Activated CD4-positive, alpha-beta memory T cell treated with anti-CD3 and anti-CD28 coated beads, Interleukin-2, amount 10 ng/mL, durations not matched to agents 7 days and 5 days (primary cell): ENCODE data around the gene PIGH. TPM values are rescaled to one million over a fixed set of nuclear protein-coding genes. Genes with fewer than 3 reads are reported as not detected.
"Not testable (repeated sequence)": the region's sequence is repeated elsewhere in the genome, so short reads cannot be mapped to it uniquely, and the experiment has no call there.

ENCODE experiments used
- CTCF ChIA-PET: fragments of 350-600 bp; sonication (Branson Sonifier 250); formaldehyde crosslinking; loops from one replicate; lab custom pipeline; 2021; ENCODE audit warnings: antibody characterized with exemption, inconsistent platforms; lab: Charles Lee
- POLR2A ChIA-PET: fragments of 350-600 bp; sonication (Branson Sonifier 250); formaldehyde crosslinking; loops from one replicate; lab custom pipeline; 2021; ENCODE audit warnings: antibody characterized with exemption; lab: Charles Lee
- DNase-seq: peaks from one replicate; pipeline ENCODE4 v3.0.0-alpha.2; 2020
- H3K27ac Mint-ChIP-seq: one replicate; pipeline ENCODE4 v1.8.0; 2021; ENCODE audit warnings: mild to moderate bottlenecking, mixed read lengths
- H3K27me3 Mint-ChIP-seq: one replicate; pipeline ENCODE4 v1.8.0; 2021; ENCODE audit warnings: mixed read lengths
- H3K36me3 Mint-ChIP-seq: one replicate; pipeline ENCODE4 v1.8.0; 2021; ENCODE audit warnings: low read depth, mixed read lengths
- H3K4me1 Mint-ChIP-seq: one replicate; pipeline ENCODE4 v1.8.0; 2021; ENCODE audit warnings: mixed read lengths
- H3K4me3 Mint-ChIP-seq: one replicate; pipeline ENCODE4 v1.8.0; 2021; ENCODE audit warnings: mild to moderate bottlenecking, mixed read lengths
- H3K9me3 Mint-ChIP-seq: one replicate; pipeline ENCODE4 v1.8.0; 2021; ENCODE audit warnings: mixed read lengths
- total RNA-seq, 2 experiments: library from RNA; stranded (reverse); gene quantifications; one replicate each; pipeline ENCODE4 v1.2.3, GENCODE V29; 2021

Gene PIGH
- total RNA-seq, 2 experiments from 2014 or later = 15.7 to 16.4 TPM

DNA sequence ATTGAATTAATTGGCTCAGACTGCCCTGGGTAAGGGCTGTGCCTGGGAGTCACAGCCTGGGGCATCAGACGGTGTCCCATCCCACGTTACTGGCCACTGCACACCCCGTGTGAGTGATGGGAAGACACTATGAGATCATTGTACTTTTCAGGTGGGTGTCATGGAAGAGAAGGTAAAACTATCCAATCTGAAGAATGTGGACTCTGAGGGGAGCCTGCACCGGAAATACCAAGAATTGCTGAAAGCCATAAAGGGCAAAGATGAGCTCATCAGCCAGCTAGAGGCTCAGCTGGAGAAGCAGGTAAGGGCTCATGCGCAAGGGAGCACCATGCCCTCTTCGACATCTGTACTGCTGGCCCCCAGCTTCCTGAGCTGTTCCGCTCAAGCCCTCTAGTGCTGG, 43.0 kb downstream of the PIGH start:
- H3K4me3 Mint-ChIP-seq = no peak overlapping the region
- H3K27ac Mint-ChIP-seq = no peak overlapping the region
- DNase-seq = no peak
- ChIA-PET CTCF (interaction anchor here (0.7 to 1.5 kb wide), 2 partner anchors 14 to 130 kb away, joined by 3 to 7 read pairs; no protein-coding TSS in a partner anchor), POLR2A (no interaction called here)
- no peaks in the 10 kb centered on the region for H3K36me3 Mint-ChIP-seq
- no peaks in the 10 kb centered on the region for H3K4me1 Mint-ChIP-seq
- H3K9me3 Mint-ChIP-seq = no peaks in the 10 kb centered on the region
- peaks cover 11% of the 10 kb centered on the region for H3K27me3 Mint-ChIP-seq

DNA sequence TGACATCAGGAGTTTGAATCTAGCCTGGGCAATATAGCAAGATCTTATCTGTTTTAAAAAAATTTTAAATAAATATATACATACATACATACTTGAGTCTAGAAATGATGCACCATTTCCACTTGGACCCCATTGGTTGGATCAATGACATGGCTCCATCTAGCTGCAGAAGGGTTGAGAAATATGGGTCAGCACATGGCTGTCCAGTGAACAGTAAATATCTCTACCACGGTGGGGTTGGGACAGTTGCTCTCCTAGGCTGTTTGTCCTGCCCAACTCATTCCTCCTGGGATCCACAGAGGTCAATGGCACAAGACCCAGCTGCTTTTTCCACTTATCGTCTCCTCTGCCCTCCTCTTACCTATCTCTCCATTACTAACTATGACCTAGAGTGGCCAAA, 43.4 kb downstream of the PIGH start:
- POLR2A ChIA-PET = no interaction called here
- CTCF ChIA-PET = interaction anchor here (0.5 to 0.7 kb wide), 2 partner anchors 130 to 878 kb away, joined by 3 to 4 read pairs; no protein-coding TSS in a partner anchor
- no peak for DNase-seq
- peaks cover 13% of the 10 kb centered on the region for H3K27me3 Mint-ChIP-seq
- H3K36me3 Mint-ChIP-seq = no peaks in the 10 kb centered on the region
- H3K27ac Mint-ChIP-seq = no peak overlapping the region
- H3K9me3 Mint-ChIP-seq = no peaks in the 10 kb centered on the region
- no peaks in the 10 kb centered on the region for H3K4me1 Mint-ChIP-seq
- no peak overlapping the region for H3K4me3 Mint-ChIP-seq

DNA sequence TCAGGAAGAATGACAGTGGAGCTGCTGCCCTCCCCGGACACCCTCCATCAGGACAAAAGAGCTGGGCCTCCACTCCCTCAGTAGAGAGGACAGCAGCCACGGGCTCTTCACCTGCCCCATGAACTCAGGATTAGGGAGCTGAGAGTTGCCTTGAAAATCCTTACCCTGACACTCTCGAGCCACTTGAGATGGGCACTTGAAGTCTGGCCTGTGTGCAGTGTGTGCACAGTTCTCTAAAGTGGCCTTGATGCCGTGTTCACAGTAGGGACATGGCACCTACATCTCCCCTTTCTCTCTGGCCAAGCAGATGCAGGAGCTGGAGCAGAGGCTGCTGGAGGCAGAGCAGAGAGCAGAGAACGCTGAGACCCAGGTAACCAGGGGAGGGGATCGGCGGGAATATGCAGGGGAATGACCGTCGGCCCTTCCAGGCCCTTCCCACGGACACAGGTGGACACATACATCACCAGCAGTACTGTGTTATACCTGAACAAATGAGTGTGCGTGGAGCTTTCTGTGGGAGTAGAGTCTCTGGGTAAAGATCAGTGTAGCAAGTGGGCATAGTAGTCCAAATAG, 44.5 kb downstream of the PIGH start:
- no peak for DNase-seq
- H3K27ac Mint-ChIP-seq = no peak overlapping the region
- no peaks in the 10 kb centered on the region for H3K9me3 Mint-ChIP-seq
- H3K4me3 Mint-ChIP-seq = no peak overlapping the region
- CTCF ChIA-PET = interaction anchor here (0.6 to 0.7 kb wide), 2 partner anchors 24 to 129 kb away, joined by 3 to 4 read pairs; no protein-coding TSS in a partner anchor
- H3K36me3 Mint-ChIP-seq = no peaks in the 10 kb centered on the region
- no peaks in the 10 kb centered on the region for H3K4me1 Mint-ChIP-seq
- H3K27me3 Mint-ChIP-seq = peaks cover 13% of the 10 kb centered on the region
- POLR2A ChIA-PET = no interaction called here

DNA sequence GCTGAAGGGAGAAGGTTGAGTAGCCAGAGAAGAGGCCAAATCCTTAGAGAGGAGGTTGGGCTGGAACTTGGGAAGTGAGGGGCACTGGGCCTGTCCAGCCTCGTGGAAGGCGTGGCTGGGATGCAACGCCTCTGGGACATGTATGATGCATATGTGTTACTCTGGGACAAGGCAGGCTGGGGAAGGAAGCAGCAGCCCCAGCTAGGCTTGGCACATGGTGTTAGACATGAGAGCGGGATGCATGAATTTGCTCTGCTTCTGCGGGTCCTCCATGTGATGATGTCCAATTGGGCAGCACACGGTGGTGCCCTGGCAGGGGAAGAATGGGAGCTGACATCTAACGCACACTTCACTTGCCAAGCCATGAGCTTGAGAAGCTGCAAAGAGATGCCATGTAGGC, 45.7 kb downstream of the PIGH start:
- no peak for DNase-seq
- ChIA-PET POLR2A (no interaction called here), CTCF (no interaction called here)
- no peak overlapping the region for H3K4me3 Mint-ChIP-seq
- H3K36me3 Mint-ChIP-seq = no peaks in the 10 kb centered on the region
- H3K9me3 Mint-ChIP-seq = no peaks in the 10 kb centered on the region
- no peak overlapping the region for H3K27ac Mint-ChIP-seq
- H3K27me3 Mint-ChIP-seq = peaks cover 13% of the 10 kb centered on the region
- H3K4me1 Mint-ChIP-seq = no peaks in the 10 kb centered on the region

DNA sequence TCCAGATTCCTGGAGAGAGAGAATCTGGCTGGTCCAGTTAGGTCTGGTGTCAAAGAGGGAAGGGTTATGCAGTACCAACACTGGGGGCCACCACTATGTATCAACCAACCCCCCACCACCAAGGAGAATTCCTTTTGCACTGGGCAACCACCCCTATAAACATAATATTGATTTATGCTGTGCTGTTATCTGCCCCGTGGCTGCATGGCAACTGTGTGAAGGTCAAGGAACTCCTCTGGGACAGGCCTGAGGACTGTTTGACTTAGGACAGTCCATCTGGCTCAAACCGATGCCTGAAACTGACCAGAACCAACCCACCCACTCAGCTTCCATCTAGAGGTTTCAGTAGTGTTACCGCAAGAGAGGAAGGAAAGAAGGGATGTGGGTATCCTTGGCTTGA, 46.5 kb downstream of the PIGH start:
- H3K4me1 Mint-ChIP-seq = no peaks in the 10 kb centered on the region
- H3K9me3 Mint-ChIP-seq = no peaks in the 10 kb centered on the region
- H3K36me3 Mint-ChIP-seq = no peaks in the 10 kb centered on the region
- peaks cover 13% of the 10 kb centered on the region for H3K27me3 Mint-ChIP-seq
- no peak overlapping the region for H3K27ac Mint-ChIP-seq
- DNase-seq = no peak
- ChIA-PET CTCF (interaction anchor here (1.2 kb wide), 1 partner anchor 10 kb away, joined by 4 read pairs; no protein-coding TSS in a partner anchor), POLR2A (no interaction called here)
- H3K4me3 Mint-ChIP-seq = no peak overlapping the region

DNA sequence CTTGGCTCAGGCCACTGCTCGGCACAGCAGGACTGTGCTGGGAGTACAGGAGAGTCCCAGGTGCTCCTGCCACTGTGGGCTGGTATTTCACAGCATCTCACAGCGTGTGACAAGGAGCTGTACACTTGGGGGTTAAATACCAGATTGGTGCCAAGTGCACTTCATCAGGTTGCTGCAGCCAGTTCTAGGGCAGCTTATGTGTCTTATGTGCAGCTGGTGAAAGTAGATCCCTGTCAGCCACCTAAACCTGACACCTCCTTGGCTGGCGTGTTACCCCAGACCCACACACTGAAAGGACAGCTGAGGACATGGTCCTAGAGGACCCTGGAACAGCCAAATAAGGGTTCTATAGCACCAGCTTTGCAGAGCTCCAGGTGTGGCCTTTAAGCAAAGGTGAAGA, 48.1 kb downstream of the PIGH start:
- no peak overlapping the region for H3K27ac Mint-ChIP-seq

DNA sequence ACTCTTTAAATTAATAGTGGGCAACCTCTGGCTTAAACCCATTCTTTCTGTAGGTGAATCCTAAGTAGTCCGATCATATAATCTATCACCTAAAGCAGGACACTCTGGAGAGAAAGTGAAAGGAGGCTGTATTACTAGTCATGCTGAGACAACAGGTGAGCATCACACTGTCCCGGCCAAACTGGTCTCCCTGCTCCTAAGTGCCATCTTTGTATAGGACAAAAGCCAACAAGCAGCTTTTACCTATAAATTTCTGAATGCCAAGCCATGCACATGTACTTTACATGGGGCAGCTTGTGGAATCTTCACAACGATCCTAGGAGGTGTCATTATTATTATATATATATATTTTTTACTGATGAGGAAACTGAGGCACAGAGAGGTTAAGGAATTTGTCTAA, 48.9 kb downstream of the PIGH start:
- Mint-ChIP-seq H3K9me3 (no peaks in the 10 kb centered on the region), H3K27me3 (peaks cover 7% of the 10 kb centered on the region), H3K27ac (no peak overlapping the region), H3K4me3 (no peak overlapping the region), H3K4me1 (no peaks in the 10 kb centered on the region), H3K36me3 (no peaks in the 10 kb centered on the region)
- no peak for DNase-seq
- ChIA-PET CTCF (interaction anchor here (2.3 kb wide), 1 partner anchor 21 kb away, joined by 11 read pairs; no protein-coding TSS in a partner anchor), POLR2A (no interaction called here)

More for the DNA sequence above, 48.1 kb downstream of the PIGH start:
- Mint-ChIP-seq H3K9me3 (no peaks in the 10 kb centered on the region), H3K4me1 (no peaks in the 10 kb centered on the region), H3K27me3 (peaks cover 7% of the 10 kb centered on the region), H3K36me3 (no peaks in the 10 kb centered on the region), H3K4me3 (no peak overlapping the region)
- ChIA-PET POLR2A (no interaction called here), CTCF (interaction anchor here (2.3 kb wide), 1 partner anchor 20 kb away, joined by 11 read pairs; no protein-coding TSS in a partner anchor)
- no peak for DNase-seq

DNA sequence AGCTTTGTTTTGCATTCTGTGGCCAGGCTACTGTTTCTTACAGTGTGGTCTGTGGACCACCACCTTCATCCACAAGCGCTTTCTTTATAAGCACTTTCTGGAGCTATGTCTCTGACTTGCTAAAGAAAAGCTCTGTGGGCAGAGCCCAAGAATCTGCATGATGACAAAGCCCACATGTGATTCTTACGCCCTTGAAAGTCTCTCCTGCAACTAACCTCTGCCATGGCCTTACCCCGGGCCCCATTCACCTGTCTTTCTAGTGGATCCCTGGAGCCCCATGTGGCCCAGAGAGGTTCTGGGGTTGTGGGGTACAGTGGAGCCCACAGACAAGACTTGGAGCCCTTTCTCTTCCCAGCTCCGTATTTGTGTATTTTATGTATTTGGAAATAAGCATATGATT, 50.3 kb downstream of the PIGH start:
- CTCF ChIA-PET = interaction anchor here (1.1 to 2.3 kb wide), 2 partner anchors 22 to 123 kb away, joined by 4 to 11 read pairs; no protein-coding TSS in a partner anchor
- Mint-ChIP-seq H3K36me3 (no peaks in the 10 kb centered on the region), H3K27me3 (peaks cover 14% of the 10 kb centered on the region), H3K27ac (no peak overlapping the region), H3K4me3 (no peak overlapping the region), H3K4me1 (no peaks in the 10 kb centered on the region), H3K9me3 (no peaks in the 10 kb centered on the region)
- POLR2A ChIA-PET = no interaction called here
- no peak for DNase-seq

DNA sequence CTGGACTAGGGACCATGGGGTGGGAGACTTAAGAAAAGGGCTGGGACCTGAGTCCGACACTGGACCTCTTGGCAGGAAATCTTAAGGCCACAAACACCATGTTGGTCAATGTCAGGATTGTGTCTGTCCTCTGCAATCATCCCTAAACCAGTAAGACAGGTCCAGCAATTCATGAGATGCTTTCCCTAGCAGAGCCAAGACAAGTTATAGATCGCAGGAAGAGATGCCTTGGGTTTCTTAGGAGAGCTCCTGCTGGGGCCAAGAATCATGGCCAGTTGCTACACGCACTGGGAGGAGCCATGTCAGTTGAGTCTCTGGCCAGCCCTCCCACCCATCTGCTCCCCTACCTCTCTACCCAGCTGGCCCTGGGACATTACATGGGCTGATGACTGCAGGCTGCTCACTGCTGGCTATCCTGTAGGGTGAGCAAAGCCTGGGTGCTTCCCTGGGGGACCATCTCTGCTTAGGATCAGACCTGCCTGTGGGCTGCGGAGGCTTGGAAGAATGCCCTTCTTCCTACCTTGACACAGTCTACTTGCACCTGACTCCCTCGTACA, 52.8 kb downstream of the PIGH start:
- CTCF ChIA-PET = no interaction called here
- Mint-ChIP-seq H3K36me3 (no peaks in the 10 kb centered on the region), H3K27ac (no peak overlapping the region), H3K4me1 (no peaks in the 10 kb centered on the region), H3K27me3 (peaks cover 31% of the 10 kb centered on the region), H3K4me3 (no peak overlapping the region), H3K9me3 (no peaks in the 10 kb centered on the region)
- no peak for DNase-seq
- POLR2A ChIA-PET = no interaction called here

DNA sequence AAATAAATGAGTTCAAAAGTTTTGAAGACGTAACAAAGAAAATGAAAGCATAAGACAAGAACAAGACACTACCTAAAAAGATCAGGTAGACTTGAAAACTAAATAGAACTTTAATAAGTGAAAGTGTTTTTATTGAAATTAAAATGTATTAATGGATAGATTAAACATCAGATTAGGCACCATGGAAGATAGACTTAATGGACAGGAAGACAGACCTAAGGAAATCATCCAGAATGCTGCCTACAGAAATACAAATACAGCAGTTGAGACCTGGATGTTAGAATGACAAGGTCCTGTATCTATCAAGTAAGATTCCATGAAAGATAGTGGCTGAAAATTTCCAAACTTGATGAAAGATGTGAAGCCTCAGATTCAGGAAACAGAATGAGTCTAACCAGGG, 55.5 kb downstream of the PIGH start:
- CTCF ChIA-PET = no interaction called here
- Mint-ChIP-seq H3K4me1 (peaks cover 10% of the 10 kb centered on the region), H3K4me3 (no peak overlapping the region)

DNA sequence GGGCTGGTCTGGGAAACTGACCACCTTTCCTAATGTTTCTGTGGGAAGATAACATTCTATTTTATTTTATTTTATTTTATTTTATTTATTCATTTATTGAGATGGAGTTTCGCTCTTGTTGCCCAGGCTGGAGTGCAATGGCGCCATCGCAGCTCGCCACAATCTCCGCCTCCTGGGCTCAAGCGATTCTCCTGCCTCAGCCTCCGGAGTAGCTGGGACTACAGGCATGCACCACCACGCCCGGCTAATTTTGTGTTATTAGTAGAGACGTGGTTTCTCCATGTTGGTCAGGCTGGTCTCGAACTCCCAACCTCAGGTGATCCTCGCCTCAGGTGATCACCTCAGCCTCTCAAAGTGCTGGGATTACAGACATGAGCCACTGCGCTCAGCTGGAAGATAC, 57.4 kb downstream of the PIGH start:
- peaks cover 49% of the 10 kb centered on the region for H3K27me3 Mint-ChIP-seq
- CTCF ChIA-PET = interaction anchor here (1.9 kb wide), 1 partner anchor 116 kb away, joined by 7 read pairs; no protein-coding TSS in a partner anchor
- DNase-seq, H3K36me3 Mint-ChIP-seq, H3K27ac Mint-ChIP-seq, POLR2A ChIA-PET, H3K4me3 Mint-ChIP-seq, H3K4me1 Mint-ChIP-seq, H3K9me3 Mint-ChIP-seq: not testable (repeated sequence)

More for the DNA sequence above, 55.5 kb downstream of the PIGH start:
- Mint-ChIP-seq H3K27ac (no peak overlapping the region), H3K9me3 (no peaks in the 10 kb centered on the region), H3K27me3 (peaks cover 47% of the 10 kb centered on the region), H3K36me3 (no peaks in the 10 kb centered on the region)
- DNase-seq = no peak
- POLR2A ChIA-PET = no interaction called here

DNA sequence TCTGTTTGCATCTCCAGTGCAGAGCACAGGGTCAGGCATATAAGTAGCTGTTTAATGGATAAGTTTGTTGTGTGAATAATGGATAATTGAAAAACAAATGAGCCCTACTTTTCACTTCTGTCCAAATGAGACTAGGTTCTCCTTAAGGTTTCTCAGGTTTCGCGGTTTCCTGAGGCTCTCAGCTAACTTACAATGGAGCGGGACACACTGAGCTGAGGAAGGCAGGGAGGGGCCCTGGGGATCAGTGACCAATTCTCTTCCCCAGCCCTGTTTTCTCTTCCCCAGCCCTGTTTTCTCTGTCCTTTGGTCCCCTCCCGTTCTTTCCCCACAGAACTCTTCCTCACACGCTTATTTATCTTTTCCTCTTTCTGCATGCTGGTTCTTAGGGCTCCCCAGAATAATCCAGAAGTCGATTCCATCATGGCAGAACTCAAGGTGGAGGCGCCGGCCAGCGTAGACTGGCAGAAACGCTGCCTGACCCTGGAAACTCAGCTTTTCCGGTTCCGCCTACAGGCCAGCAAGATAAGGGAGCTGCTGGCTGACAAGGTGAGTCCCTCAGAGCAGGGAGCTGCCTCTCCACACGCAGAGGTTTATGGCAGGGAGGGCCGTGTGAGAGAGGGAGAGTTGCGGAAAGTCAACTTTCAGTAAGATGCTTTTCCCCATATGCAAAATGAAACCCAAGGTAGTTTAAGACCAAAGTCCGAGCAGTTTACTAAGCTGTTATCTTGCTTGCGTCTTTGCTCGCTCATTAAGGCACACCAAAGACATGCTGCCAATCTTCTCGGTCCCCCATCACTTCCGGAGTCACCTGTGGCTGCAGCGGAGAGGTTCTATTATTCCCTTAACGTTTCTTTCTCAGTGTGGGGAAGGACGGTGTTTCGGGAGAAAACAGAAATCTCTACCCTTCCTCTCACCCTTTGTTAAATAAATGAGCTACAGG, 58.4 kb downstream of the PIGH start:
- CTCF ChIA-PET = interaction anchor here (0.7 to 1.9 kb wide), 4 partner anchors 15 to 115 kb away, joined by 3 to 7 read pairs (median 4); no protein-coding TSS in a partner anchor
- no peaks in the 10 kb centered on the region for H3K9me3 Mint-ChIP-seq
- no peak for DNase-seq
- H3K4me1 Mint-ChIP-seq = peaks cover 10% of the 10 kb centered on the region
- H3K27ac Mint-ChIP-seq = no peak overlapping the region
- no peaks in the 10 kb centered on the region for H3K36me3 Mint-ChIP-seq
- no peak overlapping the region for H3K4me3 Mint-ChIP-seq
- peaks cover 49% of the 10 kb centered on the region for H3K27me3 Mint-ChIP-seq
- POLR2A ChIA-PET = no interaction called here
